Tibial artery (tissue), 4 donors: ENCODE data around the gene PRKG1.

ENCODE experiments used
- DNase-seq, 2 donors: peaks; one replicate each; pipeline ENCODE4 v3.0.0-alpha.2; 2019
- H3K27ac ChIP-seq, 2 donors: fragments of 200-600 bp; sonication (generic) in 1 of 2; 1 replicate in 1 of 2; 2 replicates in 1 of 2; pipeline ENCODE4 v1.5.1; 2018 to 2019; ENCODE audit warnings: mild to moderate bottlenecking in 1 of 2
- H3K27me3 ChIP-seq, 2 donors: fragments of 200-600 bp; sonication (generic) in 1 of 2; one replicate each; pipeline versions ENCODE4 v1.5.1 to v1.6.0; 2016 to 2019
- H3K36me3 ChIP-seq, 3 donors: fragments of 200-600 bp; sonication (generic) in 2 of 3; one replicate each; pipeline ENCODE4 v1.5.1; 2016 to 2019; ENCODE audit warnings: mild to moderate bottlenecking in 2 of 3
- H3K4me1 ChIP-seq, 4 donors: fragments of 200-600 bp; sonication (generic) in 2 of 4; 1 replicate in 3 of 4; 2 replicates in 1 of 4; pipeline ENCODE4 v1.5.1; 2016 to 2019
- H3K4me3 ChIP-seq, 2 donors: fragments of 200-600 bp; sonication (generic) in 1 of 2; 1 replicate in 1 of 2; 2 replicates in 1 of 2; pipeline ENCODE4 v1.5.1; 2018 to 2019; ENCODE audit warnings: mild to moderate bottlenecking in 2 of 2
- H3K9me3 ChIP-seq, 3 donors: fragments of 200-600 bp; sonication (generic) in 1 of 3; one replicate each; pipeline ENCODE4 v1.5.1; 2016 to 2019
- CTCF ChIP-seq, 2 experiments: fragments of 200-600 bp in 1 of 2; fragments of 450-650 bp in 1 of 2; IDR thresholded peaks; one replicate each; pipeline ENCODE4 v1.5.1; 2017 to 2019; ENCODE audit warnings: antibody characterized with exemption in 2 of 2, mild to moderate bottlenecking in 1 of 2, moderate library complexity in 1 of 2
- intact Hi-C: fragments of 100-400 bp; cut with DNase I; formaldehyde crosslinking; loops from one replicate; pipeline ENCODE4 v1.15.0; 2023; ENCODE audit warnings: low total_unique reads

Gene PRKG1

GRCh38 chr10:52261362-52261761 lies 1187.1 kb downstream of the PRKG1 start:
- H3K27me3 ChIP-seq: no peaks in the 10 kb centered on the region
- no peaks in the 10 kb centered on the region for H3K36me3 ChIP-seq
- H3K4me1 ChIP-seq: peaks cover 0 to 32% (median 8%) of the 10 kb centered on the region in 4 donors
- no peak for TF ChIP-seq CTCF (IDR thresholded peaks at IDR 0.05)
- intact Hi-C loops: no loop called here
- DNase-seq: no peak
- no peak overlapping the region for H3K4me3 ChIP-seq
- no peak overlapping the region for H3K27ac ChIP-seq
- H3K9me3 ChIP-seq: no peaks in the 10 kb centered on the region

- no peak overlapping the region for H3K27ac ChIP-seq
- no peak overlapping the region for H3K4me3 ChIP-seq
- no peaks in the 10 kb centered on the region for H3K4me1 ChIP-seq
- no peak for TF ChIP-seq CTCF (IDR thresholded peaks at IDR 0.05)
- intact Hi-C loops: no loop called here
- H3K36me3 ChIP-seq: no peaks in the 10 kb centered on the region
- DNase-seq: no peak
- no peaks in the 10 kb centered on the region for H3K9me3 ChIP-seq
- no peaks in the 10 kb centered on the region for H3K27me3 ChIP-seq
These were observed 1191.0 kb downstream of the PRKG1 start for GRCh38 chr10:52265131-52265926.

GRCh38 chr10:52266858-52267257 lies 1192.6 kb downstream of the PRKG1 start:
- no peaks in the 10 kb centered on the region for H3K27me3 ChIP-seq
- H3K4me3 ChIP-seq: no peak overlapping the region
- no peaks in the 10 kb centered on the region for H3K4me1 ChIP-seq
- no peak for TF ChIP-seq CTCF (IDR thresholded peaks at IDR 0.05)
- H3K27ac ChIP-seq: no peak overlapping the region
- H3K9me3 ChIP-seq: no peaks in the 10 kb centered on the region
- peaks cover 2 to 8% (median 5%) of the 10 kb centered on the region in 3 donors for H3K36me3 ChIP-seq
- no peak for DNase-seq
- intact Hi-C loops: no loop called here

GRCh38 chr10:52268790-52269189 lies 1194.5 kb downstream of the PRKG1 start:
- Histone ChIP-seq H3K27me3 (no peaks in the 10 kb centered on the region), H3K4me1 (no peaks in the 10 kb centered on the region), H3K36me3 (peaks cover 7 to 10% (median 10%) of the 10 kb centered on the region in 3 donors), H3K4me3 (no peak overlapping the region), H3K9me3 (no peaks in the 10 kb centered on the region), H3K27ac (no peak overlapping the region)
- no peak for DNase-seq
- TF ChIP-seq CTCF (IDR thresholded peaks at IDR 0.05): no peak
- intact Hi-C loops: no loop called here

- no peaks in the 10 kb centered on the region for H3K4me1 ChIP-seq
- no peaks in the 10 kb centered on the region for H3K27me3 ChIP-seq
- no peak for DNase-seq
- no peak overlapping the region for H3K4me3 ChIP-seq
- no peaks in the 10 kb centered on the region for H3K9me3 ChIP-seq
- TF ChIP-seq CTCF (IDR thresholded peaks at IDR 0.05): no peak
- peaks cover 7 to 15% (median 10%) of the 10 kb centered on the region in 3 donors for H3K36me3 ChIP-seq
- no peak overlapping the region for H3K27ac ChIP-seq
- intact Hi-C loops: no loop called here
These were observed 1194.9 kb downstream of the PRKG1 start for GRCh38 chr10:52269233-52269632.
